WTC11 (cell line): ENCODE results near the gene RHBDL2. TPM values are rescaled to one million over a fixed set of nuclear protein-coding genes. Genes with fewer than 3 reads are reported as not detected.

Source experiments
- ATAC-seq: fragments of 200-7000 bp; cut with Tn5 transposase; 2 replicates; pipeline ENCODE4 v1.10.0; 2021; ENCODE audit warnings: mild to moderate bottlenecking, moderate library complexity
- CTCF ChIA-PET: fragments of 300-600 bp; sonication (Branson Sonifier 250); formaldehyde crosslinking; loops from one replicate; lab custom pipeline; 2021; ENCODE audit warnings: antibody characterized with exemption; lab: Charles Lee
- POLR2A ChIA-PET: fragments of 350-600 bp; sonication (Branson Sonifier 250); formaldehyde crosslinking; loops from one replicate; lab custom pipeline; 2021; ENCODE audit warnings: antibody characterized with exemption; lab: Charles Lee
- DNase-seq: peaks from one replicate; pipeline ENCODE4 v3.0.0; 2021; ENCODE audit warnings: low spot score
- H3K27ac Mint-ChIP-seq: 2 replicates; pipeline ENCODE4 v1.8.0; 2021; ENCODE audit warnings: mixed read lengths
- H3K27me3 Mint-ChIP-seq: 2 replicates; pipeline ENCODE4 v1.8.0; 2021; ENCODE audit warnings: low read depth, mild to moderate bottlenecking, moderate library complexity, mixed read lengths
- H3K36me3 Mint-ChIP-seq: 2 replicates; pipeline ENCODE4 v1.8.0; 2021; ENCODE audit warnings: mixed read lengths
- H3K4me1 Mint-ChIP-seq: 2 replicates; pipeline ENCODE4 v1.8.0; 2022; ENCODE audit warnings: mixed read lengths
- H3K4me3 Mint-ChIP-seq: 2 replicates; pipeline ENCODE4 v1.8.0; 2021; ENCODE audit warnings: mild to moderate bottlenecking, moderate library complexity, mixed read lengths
- H3K9me3 Mint-ChIP-seq: 2 replicates; pipeline ENCODE4 v1.8.0; 2021; ENCODE audit warnings: mixed read lengths
- ATF1 ChIP-seq: sonication (generic); formaldehyde crosslinking; IDR thresholded peaks from 2 replicates; pipeline ENCODE4 v1.8.1; 2023; ENCODE audit warnings: mild to moderate bottlenecking, moderate library complexity, missing genetic modification reagents
- CREM ChIP-seq: sonication (generic); formaldehyde crosslinking; IDR thresholded peaks from 2 replicates; pipeline ENCODE4 v1.8.1; 2022; ENCODE audit warnings: mild to moderate bottlenecking, missing genetic modification reagents, moderate library complexity
- ETV6 ChIP-seq: sonication (generic); formaldehyde crosslinking; IDR thresholded peaks from 2 replicates; pipeline ENCODE4 v1.8.1; 2022; ENCODE audit warnings: mild to moderate bottlenecking, missing genetic modification reagents
- FOXP4 ChIP-seq: sonication (generic); formaldehyde crosslinking; IDR thresholded peaks from 2 replicates; pipeline ENCODE4 v1.8.0; 2022; ENCODE audit warnings: mild to moderate bottlenecking, missing genetic modification reagents
- JUN ChIP-seq: sonication (generic); formaldehyde crosslinking; IDR thresholded peaks from 2 replicates; pipeline ENCODE4 v1.8.0; 2023; ENCODE audit warnings: mild to moderate bottlenecking, missing genetic modification reagents
- KAT7 ChIP-seq: sonication (generic); formaldehyde crosslinking; IDR thresholded peaks from 2 replicates; pipeline ENCODE4 v1.8.1; 2023; ENCODE audit warnings: missing genetic modification reagents, mild to moderate bottlenecking, borderline replicate concordance
- MLX ChIP-seq: sonication (generic); formaldehyde crosslinking; IDR thresholded peaks from 2 replicates; pipeline ENCODE4 v1.8.1; 2023; ENCODE audit warnings: mild to moderate bottlenecking, missing genetic modification reagents, moderate library complexity
- MXD4 ChIP-seq: fragments of 250-450 bp; sonication (Bioruptor Pico); IDR thresholded peaks from 2 replicates; pipeline ENCODE4 v1.8.0; 2021; ENCODE audit warnings: mild to moderate bottlenecking, moderate library complexity, borderline replicate concordance
- MYBL2 ChIP-seq: sonication (generic); formaldehyde crosslinking; IDR thresholded peaks from 2 replicates; pipeline ENCODE4 v1.8.1; 2023; ENCODE audit warnings: mild to moderate bottlenecking, moderate library complexity, missing genetic modification reagents
- NR2C2 ChIP-seq: sonication (generic); formaldehyde crosslinking; IDR thresholded peaks from 2 replicates; pipeline ENCODE4 v1.8.0; 2022; ENCODE audit warnings: mild to moderate bottlenecking, missing genetic modification reagents
- NR3C1 ChIP-seq: sonication (generic); formaldehyde crosslinking; conservative IDR thresholded peaks from 2 replicates; pipeline ENCODE4 v1.8.1; 2023; ENCODE audit warnings: low read depth, mild to moderate bottlenecking, missing genetic modification reagents
- RORB ChIP-seq: fragments of 250-450 bp; sonication (Bioruptor Pico); IDR thresholded peaks from 2 replicates; pipeline ENCODE4 v1.9.0; 2021; ENCODE audit warnings: mild to moderate bottlenecking
- SMAD3 ChIP-seq: sonication (generic); formaldehyde crosslinking; IDR thresholded peaks from 2 replicates; pipeline ENCODE4 v1.8.0; 2022; ENCODE audit warnings: missing genetic modification reagents, mild to moderate bottlenecking, borderline replicate concordance
- SOX15 ChIP-seq: fragments of 250-450 bp; sonication (Bioruptor Pico); IDR thresholded peaks from 2 replicates; pipeline ENCODE4 v1.9.0; 2021; ENCODE audit warnings: mild to moderate bottlenecking
- ZBTB43 ChIP-seq: sonication (generic); formaldehyde crosslinking; IDR thresholded peaks from 2 replicates; pipeline ENCODE4 v1.8.1; 2023; ENCODE audit warnings: mild to moderate bottlenecking, missing genetic modification reagents
- ZNF138 ChIP-seq: sonication (generic); formaldehyde crosslinking; conservative IDR thresholded peaks from 2 replicates; pipeline ENCODE4 v1.8.1; 2022; ENCODE audit warnings: mild to moderate bottlenecking, moderate library complexity, missing genetic modification reagents
- ZNF219 ChIP-seq: sonication (generic); formaldehyde crosslinking; IDR thresholded peaks from 2 replicates; pipeline ENCODE4 v1.8.0; 2023; ENCODE audit warnings: missing genetic modification reagents, mild to moderate bottlenecking, borderline replicate concordance
- ZNF232 ChIP-seq: sonication (generic); formaldehyde crosslinking; IDR thresholded peaks from 2 replicates; pipeline ENCODE4 v1.8.0; 2022; ENCODE audit warnings: mild to moderate bottlenecking, missing genetic modification reagents
- ZNF423 ChIP-seq: fragments of 250-450 bp; sonication (Bioruptor Pico); IDR thresholded peaks from 2 replicates; pipeline ENCODE4 v2.1.2; 2022; ENCODE audit warnings: mild to moderate bottlenecking, moderate library complexity
- total RNA-seq: library from RNA; stranded (reverse); gene quantifications from 3 replicates; pipeline ENCODE4 v1.2.3, GENCODE V29; 2021
- TF ChIP-seq, protein P1 (sequence below): fragments of 200-600 bp; IDR thresholded peaks from 2 replicates; pipeline ENCODE4 v1.8.0; 2022; ENCODE audit warnings: antibody characterized with exemption
- TF ChIP-seq, protein P2 (sequence below): sonication (generic); formaldehyde crosslinking; conservative IDR thresholded peaks from 2 replicates; pipeline ENCODE4 v1.8.1; 2022; ENCODE audit warnings: mild to moderate bottlenecking, missing genetic modification reagents
- TF ChIP-seq, protein P3 (sequence below): sonication (generic); formaldehyde crosslinking; IDR thresholded peaks from 2 replicates; pipeline ENCODE4 v1.8.0; 2022; ENCODE audit warnings: mild to moderate bottlenecking, missing genetic modification reagents

RHBDL2 gene
- total RNA-seq, 1 experiment from 2014 or later: 0.26 TPM

DNA sequence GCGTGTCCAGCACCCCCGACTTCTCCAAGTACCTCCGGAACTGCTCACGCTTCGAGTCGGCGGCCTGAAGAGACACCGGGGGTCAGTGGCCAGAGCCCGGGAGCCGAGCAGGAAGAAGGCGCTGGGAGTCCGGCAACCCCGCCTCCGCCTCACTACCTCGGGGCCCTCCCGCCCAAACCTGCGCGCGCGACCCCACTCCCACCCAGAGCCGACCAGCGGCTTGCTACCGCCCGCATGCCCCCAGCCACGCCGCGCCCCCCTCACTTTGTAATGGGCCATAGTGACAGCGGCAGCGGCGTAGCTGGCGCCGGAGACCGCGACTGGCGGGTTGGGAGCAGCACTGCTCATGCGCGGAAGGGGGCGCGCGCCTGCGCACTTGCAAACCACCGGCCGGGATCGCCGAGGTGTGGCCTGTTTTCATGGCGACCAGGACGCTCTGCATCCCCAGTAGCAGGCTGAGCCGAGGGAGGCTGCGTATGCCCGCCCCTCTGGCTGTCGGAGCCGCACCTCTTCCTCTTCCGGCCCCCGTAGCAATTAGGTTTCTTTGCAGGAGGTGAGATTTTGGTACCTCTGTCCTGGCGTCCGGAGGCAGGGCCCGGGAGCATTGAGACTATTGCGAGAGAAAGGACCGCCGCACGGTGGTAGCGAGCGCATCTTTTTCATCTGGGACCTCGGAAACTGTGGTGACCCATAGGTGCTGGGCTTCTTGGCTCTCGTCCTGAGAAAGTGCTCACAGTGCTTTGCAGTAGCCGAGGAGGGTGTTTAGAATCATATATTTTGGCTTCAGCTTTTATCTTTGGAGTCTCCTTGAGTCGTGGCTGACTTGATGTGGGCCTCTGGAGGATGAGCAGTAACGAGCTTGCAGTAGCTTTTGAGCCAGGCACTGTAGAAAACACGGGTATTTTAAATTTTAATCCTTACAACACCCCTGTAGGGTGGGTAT lies 68.3 kb downstream of the RHBDL2 start, which contains the start of gene MYCBP (continued):
- TF ChIP-seq MYBL2 (CRISPR knock-in tag): peak; percentile 6; the same call in 1 of the 2 replicates
- TF ChIP-seq, protein P1, sequence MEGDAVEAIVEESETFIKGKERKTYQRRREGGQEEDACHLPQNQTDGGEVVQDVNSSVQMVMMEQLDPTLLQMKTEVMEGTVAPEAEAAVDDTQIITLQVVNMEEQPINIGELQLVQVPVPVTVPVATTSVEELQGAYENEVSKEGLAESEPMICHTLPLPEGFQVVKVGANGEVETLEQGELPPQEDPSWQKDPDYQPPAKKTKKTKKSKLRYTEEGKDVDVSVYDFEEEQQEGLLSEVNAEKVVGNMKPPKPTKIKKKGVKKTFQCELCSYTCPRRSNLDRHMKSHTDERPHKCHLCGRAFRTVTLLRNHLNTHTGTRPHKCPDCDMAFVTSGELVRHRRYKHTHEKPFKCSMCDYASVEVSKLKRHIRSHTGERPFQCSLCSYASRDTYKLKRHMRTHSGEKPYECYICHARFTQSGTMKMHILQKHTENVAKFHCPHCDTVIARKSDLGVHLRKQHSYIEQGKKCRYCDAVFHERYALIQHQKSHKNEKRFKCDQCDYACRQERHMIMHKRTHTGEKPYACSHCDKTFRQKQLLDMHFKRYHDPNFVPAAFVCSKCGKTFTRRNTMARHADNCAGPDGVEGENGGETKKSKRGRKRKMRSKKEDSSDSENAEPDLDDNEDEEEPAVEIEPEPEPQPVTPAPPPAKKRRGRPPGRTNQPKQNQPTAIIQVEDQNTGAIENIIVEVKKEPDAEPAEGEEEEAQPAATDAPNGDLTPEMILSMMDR: 0 out of 2 replicates have a peak, but pooled peaks have one; percentile 12
- no peak for TF ChIP-seq MXD4 (CRISPR knock-in tag)
- TF ChIP-seq ETV6 (CRISPR knock-in tag): peak; percentile 70; the same call in 1 of the 2 replicates
- 0 out of 2 replicates have a peak, but pooled peaks have one; percentile 53 for TF ChIP-seq FOXP4
- TF ChIP-seq, protein P2, sequence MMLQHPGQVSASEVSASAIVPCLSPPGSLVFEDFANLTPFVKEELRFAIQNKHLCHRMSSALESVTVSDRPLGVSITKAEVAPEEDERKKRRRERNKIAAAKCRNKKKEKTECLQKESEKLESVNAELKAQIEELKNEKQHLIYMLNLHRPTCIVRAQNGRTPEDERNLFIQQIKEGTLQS (CRISPR knock-in tag): no peak
- TF ChIP-seq SMAD3 (CRISPR knock-in tag): peak; percentile 71; the same call in 1 of the 2 replicates

GRCh38 chr1:38872401-38873026 lies 69.1 kb downstream of the RHBDL2 start:
- ChIA-PET POLR2A (interaction anchor here (1.5 kb wide), 1 partner anchor 154 kb away, joined by 6 read pairs; the partner anchor contains the start of gene NDUFS5), CTCF (interaction anchor here (0.6 to 2.9 kb wide), 3 partner anchors 39 to 219 kb away, joined by 3 to 9 read pairs (median 5); no protein-coding TSS in a partner anchor)
- Mint-ChIP-seq H3K4me3 (peak overlapping the region; percentile 92), H3K9me3 (no peaks in the 10 kb centered on the region), H3K27me3 (no peaks in the 10 kb centered on the region), H3K27ac (no peak overlapping the region), H3K4me1 (peaks cover 12% of the 10 kb centered on the region), H3K36me3 (peaks cover 4% of the 10 kb centered on the region; the same call in 1 of the 2 replicates)
- DNase-seq (peak; percentile 20), ATAC-seq (no peak)
- TF ChIP-seq ZNF219 (CRISPR knock-in tag): no peak
- TF ChIP-seq NR2C2 (CRISPR knock-in tag): no peak
- TF ChIP-seq FOXP4: no peak
- no peak for TF ChIP-seq ZNF138 (CRISPR knock-in tag)
- no peak for TF ChIP-seq MLX
- TF ChIP-seq SMAD3 (CRISPR knock-in tag): no peak
- TF ChIP-seq JUN (CRISPR knock-in tag): no peak
- no peak for TF ChIP-seq ATF1
- TF ChIP-seq ZNF423: no peak
- TF ChIP-seq SOX15 (CRISPR knock-in tag): no peak
- no peak for TF ChIP-seq KAT7 (CRISPR knock-in tag)
- no peak for TF ChIP-seq ZNF232 (CRISPR knock-in tag)
- TF ChIP-seq, protein P3, sequence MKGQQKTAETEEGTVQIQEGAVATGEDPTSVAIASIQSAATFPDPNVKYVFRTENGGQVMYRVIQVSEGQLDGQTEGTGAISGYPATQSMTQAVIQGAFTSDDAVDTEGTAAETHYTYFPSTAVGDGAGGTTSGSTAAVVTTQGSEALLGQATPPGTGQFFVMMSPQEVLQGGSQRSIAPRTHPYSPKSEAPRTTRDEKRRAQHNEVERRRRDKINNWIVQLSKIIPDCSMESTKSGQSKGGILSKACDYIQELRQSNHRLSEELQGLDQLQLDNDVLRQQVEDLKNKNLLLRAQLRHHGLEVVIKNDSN (CRISPR knock-in tag): no peak
- no peak for TF ChIP-seq RORB (CRISPR knock-in tag)
- TF ChIP-seq ZBTB43 (CRISPR knock-in tag): no peak
- no peak for TF ChIP-seq CREM (CRISPR knock-in tag)
- TF ChIP-seq NR3C1 (CRISPR knock-in tag): no peak
